Vagina (tissue), 2 donors: ENCODE data around the gene EVC2.

Source experiments
- CTCF ChIP-seq, 3 experiments: fragments of 450-650 bp in 2 of 3; fragments of 200-600 bp in 1 of 3; sonication (generic) in 1 of 3; IDR thresholded peaks; one replicate each; pipeline ENCODE4 v1.5.1; 2017 to 2019; ENCODE audit warnings: antibody characterized with exemption in 3 of 3, mild to moderate bottlenecking in 2 of 3, moderate library complexity in 2 of 3
- POLR2A ChIP-seq, 2 donors: fragments of 450-650 bp; IDR thresholded peaks; one replicate each; pipeline ENCODE4 v1.6.1; 2017; ENCODE audit warnings: antibody characterized with exemption in 2 of 2, mild to moderate bottlenecking in 2 of 2, moderate library complexity in 2 of 2

- no peak for TF ChIP-seq CTCF (IDR thresholded peaks at IDR 0.05)
- TF ChIP-seq POLR2A (IDR thresholded peaks at IDR 0.05): no peak
Observed at GRCh38 chr4:5592272-5592671, 116.1 kb downstream of the EVC2 start.
